ENCODE measurements around the gene SNRNP27. TPM values are rescaled to one million over a fixed set of nuclear protein-coding genes. Genes with fewer than 3 reads are reported as not detected.

Gene SNRNP27
- total and polyA plus RNA-seq, 9 of the 15 experiments (the other 6 are each of a cell fraction or from before 2014, with no cell fraction given): 29.2 to 102 (median 65.7) TPM

DNA sequence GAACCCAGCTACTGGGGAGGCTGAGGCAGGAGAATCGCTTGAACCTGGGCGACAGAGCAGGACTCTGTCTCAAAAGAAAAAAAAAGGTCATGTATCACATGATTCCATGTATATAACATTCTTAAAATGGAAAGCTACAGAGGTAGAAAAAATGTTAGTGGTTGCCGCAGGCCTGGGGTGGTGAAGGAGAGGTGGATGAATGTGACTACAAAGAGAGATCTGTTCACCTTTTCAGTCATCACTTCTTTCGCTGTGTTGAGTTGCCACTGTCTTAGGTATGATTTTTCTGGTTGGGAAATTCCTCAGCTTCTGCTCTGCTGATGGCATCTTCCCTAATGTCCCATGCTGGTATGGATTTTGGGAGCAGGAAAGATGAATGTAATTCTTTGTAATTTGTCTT is 5.3 kb upstream of the SNRNP27 start (continued):
- TF ChIP-seq, protein P1, sequence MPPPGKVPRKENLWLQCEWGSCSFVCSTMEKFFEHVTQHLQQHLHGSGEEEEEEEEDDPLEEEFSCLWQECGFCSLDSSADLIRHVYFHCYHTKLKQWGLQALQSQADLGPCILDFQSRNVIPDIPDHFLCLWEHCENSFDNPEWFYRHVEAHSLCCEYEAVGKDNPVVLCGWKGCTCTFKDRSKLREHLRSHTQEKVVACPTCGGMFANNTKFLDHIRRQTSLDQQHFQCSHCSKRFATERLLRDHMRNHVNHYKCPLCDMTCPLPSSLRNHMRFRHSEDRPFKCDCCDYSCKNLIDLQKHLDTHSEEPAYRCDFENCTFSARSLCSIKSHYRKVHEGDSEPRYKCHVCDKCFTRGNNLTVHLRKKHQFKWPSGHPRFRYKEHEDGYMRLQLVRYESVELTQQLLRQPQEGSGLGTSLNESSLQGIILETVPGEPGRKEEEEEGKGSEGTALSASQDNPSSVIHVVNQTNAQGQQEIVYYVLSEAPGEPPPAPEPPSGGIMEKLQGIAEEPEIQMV (tag; conservative IDR thresholded peaks at IDR 0.05; ENCODE audit: low read depth): no peak
- TF ChIP-seq NFIX (CRISPR knock-in tag; IDR thresholded peaks at IDR 0.05; ENCODE audit: low read depth) (no peak), MCM7 (IDR thresholded peaks at IDR 0.05) (no peak), ZNF217 (CRISPR knock-in tag; IDR thresholded peaks at IDR 0.05) (no peak), ZBTB17 (CRISPR knock-in tag; IDR thresholded peaks at IDR 0.05) (no peak)

DNA sequence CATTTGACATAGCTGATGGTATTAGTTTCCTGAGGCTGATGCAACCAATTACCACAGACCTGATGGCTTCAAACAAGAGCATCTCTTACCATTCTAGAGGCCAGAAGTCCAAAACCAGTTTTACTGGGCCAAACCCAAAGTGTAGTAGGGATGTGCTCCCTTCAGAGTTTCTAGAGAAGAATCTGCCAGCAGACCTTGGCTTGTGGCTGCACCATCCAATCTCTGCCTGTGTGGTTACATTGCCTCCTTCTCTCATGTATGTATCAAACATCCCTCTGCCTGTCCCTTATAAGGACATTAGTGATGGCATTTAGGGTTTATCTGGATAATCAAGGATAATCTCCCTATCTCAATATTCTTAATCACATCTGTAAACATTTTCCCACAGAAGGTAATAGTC is 4.5 kb upstream of the SNRNP27 start:
- Histone ChIP-seq H3K4me2 (ENCODE audit: insufficient read depth, low read length) (no peak overlapping the region), H3K9ac (ENCODE audit: insufficient read depth in 1 of 2, low read depth in 2 of 2, low read length in 2 of 2) (no peak overlapping the region), H3K4me1 (replicated peaks in 1 of 2; ENCODE audit: control insufficient read depth in 2 of 2, insufficient read depth in 2 of 2, low read length in 2 of 2) (no peaks in the 10 kb centered on the region; a peak in 1 of 5 replicates), H3K9me1 (ENCODE audit: control insufficient read depth, insufficient read depth, low read length) (no peaks in the 10 kb centered on the region), H4K20me1 (replicated peaks; ENCODE audit: control insufficient read depth, insufficient read depth, low read length) (no peaks in the 10 kb centered on the region), H3K9me3 (replicated peaks; ENCODE audit: control insufficient read depth, insufficient read depth, low read depth, low read length) (no peaks in the 10 kb centered on the region), H3K36me3 (ENCODE audit: control insufficient read depth, insufficient read depth, low read length) (no peaks in the 10 kb centered on the region), H3K27ac (ENCODE audit: extremely low read depth, low read depth, low read length) (no peak overlapping the region), H3K4me3 (no peak overlapping the region), H3K27me3 (ENCODE audit: control insufficient read depth in 2 of 2, insufficient read depth in 2 of 2, low read length in 2 of 2) (no peaks in the 10 kb centered on the region), H3K79me2 (ENCODE audit: control insufficient read depth, insufficient read depth, low read length) (peaks cover 6% of the 10 kb centered on the region), H2AFZ (ENCODE audit: low read depth, low read length) (no peak overlapping the region)
- ChIA-PET POLR2A (interaction anchor here (0.7 kb wide), 1 partner anchor 196 kb away, joined by 3 read pairs; no protein-coding TSS in a partner anchor), CTCF (ENCODE audit: low intra/inter-chr PET ratio) (no interaction called here)
- in situ Hi-C loops (cut with MboI): no loop called here
- intact Hi-C loops (cut with micrococcal nuclease): no loop called here
- FAIRE-seq (no peak), ATAC-seq (no peak), DNase-seq (ENCODE audit: extremely low read depth in 1 of 4, low spot score in 3 of 4) (no peak)
- BruUV-seq (replicated peaks): no TSS peak
- TF ChIP-seq, protein P2, sequence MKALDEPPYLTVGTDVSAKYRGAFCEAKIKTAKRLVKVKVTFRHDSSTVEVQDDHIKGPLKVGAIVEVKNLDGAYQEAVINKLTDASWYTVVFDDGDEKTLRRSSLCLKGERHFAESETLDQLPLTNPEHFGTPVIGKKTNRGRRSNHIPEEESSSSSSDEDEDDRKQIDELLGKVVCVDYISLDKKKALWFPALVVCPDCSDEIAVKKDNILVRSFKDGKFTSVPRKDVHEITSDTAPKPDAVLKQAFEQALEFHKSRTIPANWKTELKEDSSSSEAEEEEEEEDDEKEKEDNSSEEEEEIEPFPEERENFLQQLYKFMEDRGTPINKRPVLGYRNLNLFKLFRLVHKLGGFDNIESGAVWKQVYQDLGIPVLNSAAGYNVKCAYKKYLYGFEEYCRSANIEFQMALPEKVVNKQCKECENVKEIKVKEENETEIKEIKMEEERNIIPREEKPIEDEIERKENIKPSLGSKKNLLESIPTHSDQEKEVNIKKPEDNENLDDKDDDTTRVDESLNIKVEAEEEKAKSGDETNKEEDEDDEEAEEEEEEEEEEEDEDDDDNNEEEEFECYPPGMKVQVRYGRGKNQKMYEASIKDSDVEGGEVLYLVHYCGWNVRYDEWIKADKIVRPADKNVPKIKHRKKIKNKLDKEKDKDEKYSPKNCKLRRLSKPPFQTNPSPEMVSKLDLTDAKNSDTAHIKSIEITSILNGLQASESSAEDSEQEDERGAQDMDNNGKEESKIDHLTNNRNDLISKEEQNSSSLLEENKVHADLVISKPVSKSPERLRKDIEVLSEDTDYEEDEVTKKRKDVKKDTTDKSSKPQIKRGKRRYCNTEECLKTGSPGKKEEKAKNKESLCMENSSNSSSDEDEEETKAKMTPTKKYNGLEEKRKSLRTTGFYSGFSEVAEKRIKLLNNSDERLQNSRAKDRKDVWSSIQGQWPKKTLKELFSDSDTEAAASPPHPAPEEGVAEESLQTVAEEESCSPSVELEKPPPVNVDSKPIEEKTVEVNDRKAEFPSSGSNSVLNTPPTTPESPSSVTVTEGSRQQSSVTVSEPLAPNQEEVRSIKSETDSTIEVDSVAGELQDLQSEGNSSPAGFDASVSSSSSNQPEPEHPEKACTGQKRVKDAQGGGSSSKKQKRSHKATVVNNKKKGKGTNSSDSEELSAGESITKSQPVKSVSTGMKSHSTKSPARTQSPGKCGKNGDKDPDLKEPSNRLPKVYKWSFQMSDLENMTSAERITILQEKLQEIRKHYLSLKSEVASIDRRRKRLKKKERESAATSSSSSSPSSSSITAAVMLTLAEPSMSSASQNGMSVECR (CRISPR knock-in tag; IDR thresholded peaks at IDR 0.05): no peak
- no peak for TF ChIP-seq ZNF316 (IDR thresholded peaks at IDR 0.05)
- TF ChIP-seq SMAD3 (CRISPR knock-in tag; conservative IDR thresholded peaks at IDR 0.05): no peak
- TF ChIP-seq RBM25 (IDR thresholded peaks at IDR 0.05; ENCODE audit: low read depth, low read length, severe bottlenecking): peak; percentile 52
- TF ChIP-seq, protein P3, sequence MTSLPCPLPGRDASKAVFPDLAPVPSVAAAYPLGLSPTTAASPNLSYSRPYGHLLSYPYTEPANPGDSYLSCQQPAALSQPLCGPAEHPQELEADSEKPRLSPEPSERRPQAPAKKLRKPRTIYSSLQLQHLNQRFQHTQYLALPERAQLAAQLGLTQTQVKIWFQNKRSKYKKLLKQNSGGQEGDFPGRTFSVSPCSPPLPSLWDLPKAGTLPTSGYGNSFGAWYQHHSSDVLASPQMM (CRISPR knock-in tag; IDR thresholded peaks at IDR 0.05): no peak
- no peak for TF ChIP-seq TBL1XR1 (IDR thresholded peaks at IDR 0.05; ENCODE audit: low read length in 2 of 2)
- no peak for TF ChIP-seq ZNF780A (CRISPR knock-in tag; IDR thresholded peaks at IDR 0.05)
